ENCODE measurements around the gene ANKRD44.

GRCh38 chr2:197034292-197034691, 276.3 kb downstream of the ANKRD44 start:
- TF ChIP-seq, protein P1, sequence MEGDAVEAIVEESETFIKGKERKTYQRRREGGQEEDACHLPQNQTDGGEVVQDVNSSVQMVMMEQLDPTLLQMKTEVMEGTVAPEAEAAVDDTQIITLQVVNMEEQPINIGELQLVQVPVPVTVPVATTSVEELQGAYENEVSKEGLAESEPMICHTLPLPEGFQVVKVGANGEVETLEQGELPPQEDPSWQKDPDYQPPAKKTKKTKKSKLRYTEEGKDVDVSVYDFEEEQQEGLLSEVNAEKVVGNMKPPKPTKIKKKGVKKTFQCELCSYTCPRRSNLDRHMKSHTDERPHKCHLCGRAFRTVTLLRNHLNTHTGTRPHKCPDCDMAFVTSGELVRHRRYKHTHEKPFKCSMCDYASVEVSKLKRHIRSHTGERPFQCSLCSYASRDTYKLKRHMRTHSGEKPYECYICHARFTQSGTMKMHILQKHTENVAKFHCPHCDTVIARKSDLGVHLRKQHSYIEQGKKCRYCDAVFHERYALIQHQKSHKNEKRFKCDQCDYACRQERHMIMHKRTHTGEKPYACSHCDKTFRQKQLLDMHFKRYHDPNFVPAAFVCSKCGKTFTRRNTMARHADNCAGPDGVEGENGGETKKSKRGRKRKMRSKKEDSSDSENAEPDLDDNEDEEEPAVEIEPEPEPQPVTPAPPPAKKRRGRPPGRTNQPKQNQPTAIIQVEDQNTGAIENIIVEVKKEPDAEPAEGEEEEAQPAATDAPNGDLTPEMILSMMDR (IDR thresholded peaks at IDR 0.05; ENCODE audit: borderline replicate concordance, extremely low read depth, low read length, poor library complexity, severe bottlenecking): no peak
- no peak for TF ChIP-seq EZH2 (IDR thresholded peaks at IDR 0.05; ENCODE audit: borderline replicate concordance, low read depth, low read length, severe bottlenecking)
